ENCODE data around the gene ZNF672. TPM values are rescaled to one million over a fixed set of nuclear protein-coding genes. Genes with fewer than 3 reads are reported as not detected.

ZNF672 gene
- total and polyA plus RNA-seq, 2 of the 13 experiments (the other 11 are each of a cell fraction or from before 2014, with no cell fraction given), result 17.2 to 22.9 TPM

- TF ChIP-seq, protein P1, sequence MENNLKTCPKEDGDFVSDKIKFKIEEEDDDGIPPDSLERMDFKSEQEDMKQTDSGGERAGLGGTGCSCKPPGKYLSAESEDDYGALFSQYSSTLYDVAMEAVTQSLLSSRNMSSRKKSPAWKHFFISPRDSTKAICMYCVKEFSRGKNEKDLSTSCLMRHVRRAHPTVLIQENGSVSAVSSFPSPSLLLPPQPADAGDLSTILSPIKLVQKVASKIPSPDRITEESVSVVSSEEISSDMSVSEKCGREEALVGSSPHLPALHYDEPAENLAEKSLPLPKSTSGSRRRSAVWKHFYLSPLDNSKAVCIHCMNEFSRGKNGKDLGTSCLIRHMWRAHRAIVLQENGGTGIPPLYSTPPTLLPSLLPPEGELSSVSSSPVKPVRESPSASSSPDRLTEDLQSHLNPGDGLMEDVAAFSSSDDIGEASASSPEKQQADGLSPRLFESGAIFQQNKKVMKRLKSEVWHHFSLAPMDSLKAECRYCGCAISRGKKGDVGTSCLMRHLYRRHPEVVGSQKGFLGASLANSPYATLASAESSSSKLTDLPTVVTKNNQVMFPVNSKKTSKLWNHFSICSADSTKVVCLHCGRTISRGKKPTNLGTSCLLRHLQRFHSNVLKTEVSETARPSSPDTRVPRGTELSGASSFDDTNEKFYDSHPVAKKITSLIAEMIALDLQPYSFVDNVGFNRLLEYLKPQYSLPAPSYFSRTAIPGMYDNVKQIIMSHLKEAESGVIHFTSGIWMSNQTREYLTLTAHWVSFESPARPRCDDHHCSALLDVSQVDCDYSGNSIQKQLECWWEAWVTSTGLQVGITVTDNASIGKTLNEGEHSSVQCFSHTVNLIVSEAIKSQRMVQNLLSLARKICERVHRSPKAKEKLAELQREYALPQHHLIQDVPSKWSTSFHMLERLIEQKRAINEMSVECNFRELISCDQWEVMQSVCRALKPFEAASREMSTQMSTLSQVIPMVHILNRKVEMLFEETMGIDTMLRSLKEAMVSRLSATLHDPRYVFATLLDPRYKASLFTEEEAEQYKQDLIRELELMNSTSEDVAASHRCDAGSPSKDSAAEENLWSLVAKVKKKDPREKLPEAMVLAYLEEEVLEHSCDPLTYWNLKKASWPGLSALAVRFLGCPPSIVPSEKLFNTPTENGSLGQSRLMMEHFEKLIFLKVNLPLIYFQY (CRISPR knock-in tag; IDR thresholded peaks at IDR 0.05; ENCODE audit: borderline replicate concordance), result no peak; the same call in 1 of the 2 replicates
- TF ChIP-seq HNF4G (IDR thresholded peaks at IDR 0.05; ENCODE audit: borderline replicate concordance, low read depth, low read length) (no peak), HNF4G (CRISPR knock-in tag; IDR thresholded peaks at IDR 0.05; ENCODE audit: borderline replicate concordance, low read depth) (peak; percentile 16; the same call in 1 of the 2 replicates), ZNF30 (CRISPR knock-in tag; IDR thresholded peaks at IDR 0.05) (no peak), ZFP62 (CRISPR knock-in tag; IDR thresholded peaks at IDR 0.05) (no peak), TCF7 (IDR thresholded peaks at IDR 0.05; ENCODE audit: low read depth) (no peak), MTA3 (CRISPR knock-in tag; IDR thresholded peaks at IDR 0.05) (no peak), ZBTB43 (CRISPR knock-in tag; conservative IDR thresholded peaks at IDR 0.05) (no peak), ZFP1 (CRISPR knock-in tag; IDR thresholded peaks at IDR 0.05) (peak; percentile 28), ZNF460 (CRISPR knock-in tag; IDR thresholded peaks at IDR 0.05; ENCODE audit: borderline replicate concordance) (no peak; the same call in 1 of the 2 replicates), SMARCE1 (IDR thresholded peaks at IDR 0.05; ENCODE audit: borderline replicate concordance) (no peak), ARID4A (CRISPR knock-in tag; IDR thresholded peaks at IDR 0.05; ENCODE audit: borderline replicate concordance) (peak; percentile 74)
- TF ChIP-seq, protein P2, sequence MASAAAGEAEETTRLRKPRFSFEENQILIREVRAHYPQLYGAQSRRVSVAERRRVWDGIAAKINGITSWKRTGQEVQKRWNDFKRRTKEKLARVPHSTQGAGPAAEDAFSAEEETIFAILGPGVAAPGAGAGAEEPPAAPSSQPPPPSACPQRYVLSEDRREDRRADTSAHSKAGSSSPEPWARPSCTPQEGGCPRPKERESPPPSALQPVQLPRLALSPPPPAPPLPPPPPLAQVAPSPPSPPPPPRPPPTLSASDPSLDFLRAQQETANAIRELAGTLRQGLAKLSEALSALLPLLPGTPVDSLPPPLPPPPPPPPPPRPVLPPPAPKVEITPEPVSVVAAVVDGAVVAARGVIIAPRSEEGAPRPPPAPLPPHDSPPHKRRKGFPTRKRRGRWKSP (CRISPR knock-in tag; IDR thresholded peaks at IDR 0.05), result peak; percentile 89
- TF ChIP-seq, protein P3, sequence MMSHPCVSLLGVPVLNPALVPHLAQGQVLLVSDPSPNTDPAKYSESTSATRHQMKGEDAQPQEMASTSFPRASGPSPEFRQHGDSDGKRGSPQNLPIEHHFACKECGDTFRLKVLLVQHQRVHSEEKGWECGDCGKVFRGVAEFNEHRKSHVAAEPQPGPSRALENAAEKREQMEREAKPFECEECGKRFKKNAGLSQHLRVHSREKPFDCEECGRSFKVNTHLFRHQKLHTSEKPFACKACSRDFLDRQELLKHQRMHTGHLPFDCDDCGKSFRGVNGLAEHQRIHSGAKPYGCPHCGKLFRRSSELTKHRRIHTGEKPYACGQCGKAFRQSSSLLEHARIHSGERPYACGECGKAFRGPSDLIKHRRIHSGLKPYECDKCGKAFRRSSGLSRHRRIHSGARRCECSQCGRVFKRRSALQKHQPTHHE (CRISPR knock-in tag; IDR thresholded peaks at IDR 0.05; ENCODE audit: borderline replicate concordance), result no peak; the same call in 1 of the 2 replicates
- TF ChIP-seq, protein P4, sequence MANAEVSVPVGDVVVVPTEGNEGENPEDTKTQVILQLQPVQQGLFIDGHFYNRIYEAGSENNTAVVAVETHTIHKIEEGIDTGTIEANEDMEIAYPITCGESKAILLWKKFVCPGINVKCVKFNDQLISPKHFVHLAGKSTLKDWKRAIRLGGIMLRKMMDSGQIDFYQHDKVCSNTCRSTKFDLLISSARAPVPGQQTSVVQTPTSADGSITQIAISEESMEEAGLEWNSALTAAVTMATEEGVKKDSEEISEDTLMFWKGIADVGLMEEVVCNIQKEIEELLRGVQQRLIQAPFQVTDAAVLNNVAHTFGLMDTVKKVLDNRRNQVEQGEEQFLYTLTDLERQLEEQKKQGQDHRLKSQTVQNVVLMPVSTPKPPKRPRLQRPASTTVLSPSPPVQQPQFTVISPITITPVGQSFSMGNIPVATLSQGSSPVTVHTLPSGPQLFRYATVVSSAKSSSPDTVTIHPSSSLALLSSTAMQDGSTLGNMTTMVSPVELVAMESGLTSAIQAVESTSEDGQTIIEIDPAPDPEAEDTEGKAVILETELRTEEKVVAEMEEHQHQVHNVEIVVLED (CRISPR knock-in tag; IDR thresholded peaks at IDR 0.05; ENCODE audit: borderline replicate concordance), result no peak; the same call in 1 of the 2 replicates
These were observed 35.5 kb downstream of the ZNF672 start (continued) for GRCh38 chr1:248873409-248873992.

Data from HepG2 (cell line).